Stomach (tissue), 9 donors: ENCODE measurements around the gene SCCPDH. TPM values are rescaled to one million over a fixed set of nuclear protein-coding genes. Genes with fewer than 3 reads are reported as not detected.

Source experiments
- DNase-seq, 2 donors: peaks; one replicate each; pipeline versions ENCODE4 v3.0.0 to v3.0.0-alpha.2; 2013 to 2019
- H3K27ac ChIP-seq, 5 donors: fragments of 200-600 bp in 4 of 5; sonication (generic) in 4 of 5; one replicate each; pipeline ENCODE4 v1.5.1; 2013 to 2019; ENCODE audit warnings: mild to moderate bottlenecking in 1 of 5, moderate library complexity in 1 of 5
- H3K27me3 ChIP-seq, 3 donors: fragments of 200-600 bp; sonication (generic); one replicate each; pipeline ENCODE4 v1.5.1; 2017 to 2019; ENCODE audit warnings: mixed run types in 1 of 3
- H3K36me3 ChIP-seq, 4 donors: fragments of 200-600 bp; sonication (generic); 1 replicate in 3 of 4; 2 replicates in 1 of 4; pipeline ENCODE4 v1.5.1; 2016 to 2019
- H3K4me1 ChIP-seq, 4 donors: fragments of 200-600 bp; sonication (generic); one replicate each; pipeline ENCODE4 v1.5.1; 2016 to 2019
- H3K4me3 ChIP-seq, 4 donors: fragments of 200-600 bp; sonication (generic) in 3 of 4; one replicate each; pipeline ENCODE4 v1.5.1; 2016 to 2019; ENCODE audit warnings: mild to moderate bottlenecking in 1 of 4
- H3K9me3 ChIP-seq, 4 donors: fragments of 200-600 bp; sonication (generic); one replicate each; pipeline ENCODE4 v1.5.1; 2016 to 2019
- CTCF ChIP-seq, 7 experiments: fragments of 450-650 bp in 4 of 7; fragments of 200-600 bp in 3 of 7; sonication (generic) in 3 of 7; IDR thresholded peaks; one replicate each; pipeline ENCODE4 v1.5.1; 2016 to 2019; ENCODE audit warnings: antibody characterized with exemption in 7 of 7, control low read depth in 2 of 7, mild to moderate bottlenecking in 1 of 7
- EP300 ChIP-seq: sonication (generic); formaldehyde crosslinking; IDR thresholded peaks from one replicate; pipeline ENCODE4 v1.6.1; 2017; ENCODE audit warnings: antibody characterized with exemption
- POLR2A ChIP-seq, 4 donors: fragments of 450-650 bp; IDR thresholded peaks; one replicate each; pipeline ENCODE4 v1.6.1; 2016; ENCODE audit warnings: antibody characterized with exemption in 4 of 4, control low read depth in 2 of 4, mild to moderate bottlenecking in 1 of 4, moderate library complexity in 1 of 4
- POLR2AphosphoS5 ChIP-seq, 3 donors: sonication (generic); formaldehyde crosslinking; IDR thresholded peaks; one replicate each; pipeline ENCODE4 v1.6.1; 2016; ENCODE audit warnings: antibody characterized with exemption in 3 of 3
- WGBS, 5 donors: extraction: QIAGEN DNeasy Blood & Tissue Kit in 3 of 5; methylation state at CpG; one replicate each; pipeline versions ENCODE4 v1.1.5 to v1.1.7; 2013 to 2018; 5-methylcytosine and 5-hydroxymethylcytosine counted together
- intact Hi-C: fragments of 100-400 bp; cut with DNase I; formaldehyde crosslinking; loops from one replicate; pipeline ENCODE4 v1.15.1; 2023; ENCODE audit warnings: low total_unique reads
- polyA plus RNA-seq, 3 donors: library from polyadenylated mRNA; stranded (reverse); fragments of 200-250 nt; gene quantifications; one replicate each; pipeline ENCODE4 v1.2.3, GENCODE V29; 2013
- total RNA-seq, 5 donors: library from RNA; depleted of rRNA; stranded (reverse); fragments of >200 nt; gene quantifications; one replicate each; pipeline versions ENCODE4 v1.1.0 to v1.2.3, GENCODE V29; 2014 to 2016
- donor health status: healthy with polysubstance abuse.
- donor health status: Bipolar disorder and iron deficiency.
- donor health status: healthy.

Gene SCCPDH
- total and polyA plus RNA-seq, 8 donors = 13.4 to 66.3 (median 20.7) TPM

GRCh38 chr1:246775531-246776385 lies 51.5 kb downstream of the SCCPDH start:
- intact Hi-C loops = no loop called here
- Histone ChIP-seq H3K4me1 (no peaks in the 10 kb centered on the region), H3K4me3 (no peak overlapping the region), H3K27me3 (no peaks in the 10 kb centered on the region), H3K9me3 (no peaks in the 10 kb centered on the region), H3K36me3 (peaks cover 14 to 82% (median 76%) of the 10 kb centered on the region in 4 donors), H3K27ac (no peak overlapping the region)
- WGBS, 5 donors = 91 to 95% (median 91%) methylated on average over 20 to 23 of the region's 23 CpGs
- DNase-seq = no peak
- TF ChIP-seq EP300 (no peak), POLR2A (IDR thresholded peaks at IDR 0.05) (no peak), CTCF (IDR thresholded peaks at IDR 0.05) (no peak), POLR2AphosphoS5 (IDR thresholded peaks at IDR 0.05) (no peak)

DNA sequence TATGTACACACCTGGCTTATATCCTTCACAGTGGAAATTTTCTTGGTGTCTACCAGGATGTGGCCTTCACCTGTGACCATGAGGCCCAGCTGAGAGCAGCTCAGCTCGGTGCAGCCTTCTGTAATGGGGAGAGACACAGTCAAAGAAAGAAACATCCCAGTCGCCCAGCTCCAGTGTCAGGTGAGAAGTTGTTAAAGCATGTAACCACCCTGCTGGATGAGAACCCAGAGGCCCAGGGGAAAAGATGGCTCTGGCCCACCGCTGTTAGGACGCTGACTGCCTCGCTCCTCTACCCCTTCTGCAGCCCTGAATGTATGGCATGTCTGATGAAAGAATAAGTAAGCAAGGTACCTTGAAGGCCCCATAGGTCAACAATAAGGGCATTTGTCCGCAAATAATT lies 52.7 kb downstream of the SCCPDH start:
- no peak for TF ChIP-seq POLR2A (IDR thresholded peaks at IDR 0.05)
- no peak for TF ChIP-seq EP300
- TF ChIP-seq CTCF (IDR thresholded peaks at IDR 0.05) = no peak
- no peak for TF ChIP-seq POLR2AphosphoS5 (IDR thresholded peaks at IDR 0.05)
- no peak overlapping the region for H3K27ac ChIP-seq
- peaks cover 14 to 82% (median 69%) of the 10 kb centered on the region in 4 donors for H3K36me3 ChIP-seq
- no peaks in the 10 kb centered on the region for H3K27me3 ChIP-seq
- WGBS, 5 donors = 89 to 96% (median 95%) methylated on average over 6 of the region's 6 CpGs
- intact Hi-C loops = no loop called here
- H3K9me3 ChIP-seq = no peaks in the 10 kb centered on the region
- DNase-seq = no peak
- no peak overlapping the region for H3K4me3 ChIP-seq
- no peaks in the 10 kb centered on the region for H3K4me1 ChIP-seq

DNA sequence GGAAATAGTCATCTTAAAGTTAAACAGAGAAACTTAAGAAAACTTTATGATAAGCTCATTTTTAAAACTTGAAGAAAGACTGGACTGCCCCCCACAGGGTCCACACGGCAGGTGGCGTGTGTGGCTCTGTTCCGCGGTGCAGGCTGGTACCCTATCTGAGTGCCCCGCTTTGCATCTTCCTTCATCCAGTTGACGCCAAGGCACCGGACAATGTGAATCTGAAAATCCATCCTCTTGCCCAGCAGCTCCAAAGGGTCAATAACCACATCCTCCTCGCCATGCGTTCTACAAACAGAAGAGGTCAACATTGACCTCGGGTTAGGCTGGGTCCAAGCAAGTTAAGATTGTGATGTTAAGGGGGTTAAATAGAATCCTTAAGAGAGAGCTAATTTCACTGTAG lies 54.5 kb downstream of the SCCPDH start:
- intact Hi-C loops = no loop called here
- Histone ChIP-seq H3K27ac (no peak overlapping the region), H3K27me3 (no peaks in the 10 kb centered on the region), H3K36me3 (peaks cover 14 to 66% (median 56%) of the 10 kb centered on the region in 4 donors), H3K9me3 (no peaks in the 10 kb centered on the region), H3K4me3 (no peak overlapping the region), H3K4me1 (peaks cover 0 to 5% (median 0%) of the 10 kb centered on the region in 4 donors)
- WGBS, 5 donors = 84 to 94% (median 89%) methylated on average over 10 of the region's 10 CpGs
- TF ChIP-seq POLR2A (IDR thresholded peaks at IDR 0.05) (no peak), POLR2AphosphoS5 (IDR thresholded peaks at IDR 0.05) (no peak), CTCF (IDR thresholded peaks at IDR 0.05) (no peak), EP300 (no peak)
- no peak for DNase-seq

- DNase-seq = no peak
- TF ChIP-seq CTCF (IDR thresholded peaks at IDR 0.05) (no peak), POLR2AphosphoS5 (IDR thresholded peaks at IDR 0.05) (no peak), EP300 (no peak), POLR2A (IDR thresholded peaks at IDR 0.05) (no peak)
These were observed 55.5 kb downstream of the SCCPDH start for GRCh38 chr1:246779561-246780175.

More at GRCh38 chr1:246779561-246780175, 55.5 kb downstream of the SCCPDH start:
- Histone ChIP-seq H3K4me1 (peaks cover 0 to 8% (median 0%) of the 10 kb centered on the region in 4 donors), H3K36me3 (peaks cover 14 to 63% (median 56%) of the 10 kb centered on the region in 4 donors), H3K27me3 (no peaks in the 10 kb centered on the region), H3K27ac (no peak overlapping the region), H3K9me3 (no peaks in the 10 kb centered on the region), H3K4me3 (no peak overlapping the region)
- intact Hi-C loops = no loop called here
- WGBS, 5 donors = 90 to 95% (median 94%) methylated on average over 13 of the region's 13 CpGs
